Activated naive CD4-positive, alpha-beta T cell treated with anti-CD3 and anti-CD28 coated beads, Interleukin-2, amount 50 U/mL, for 72 hours (primary cell): ENCODE data around the gene SLAIN1. TPM values are rescaled to one million over a fixed set of nuclear protein-coding genes. Genes with fewer than 3 reads are reported as not detected.
"Not testable (repeated sequence)": the region's sequence is repeated elsewhere in the genome, so short reads cannot be mapped to it uniquely, and the experiment has no call there.

Experiments
- ATAC-seq, 2 donors: fragments of 150-1000 bp; cut with Tn5 transposase; 2 replicates each; pipeline ENCODE4 v1.10.0; 2021; ENCODE audit warnings: mild to moderate bottlenecking in 2 of 2, moderate library complexity in 2 of 2
- DNase-seq, 2 donors: peaks; one replicate each; pipeline ENCODE4 v3.0.0; 2021 to 2022; ENCODE audit warnings: low spot score in 2 of 2
- H3K27ac Mint-ChIP-seq, 2 donors: one replicate each; pipeline ENCODE4 v1.8.0; 2022; ENCODE audit warnings: mild to moderate bottlenecking in 2 of 2, mixed read lengths in 2 of 2
- H3K36me3 Mint-ChIP-seq, 2 donors: one replicate each; pipeline ENCODE4 v1.8.0; 2022; ENCODE audit warnings: mixed read lengths in 2 of 2
- H3K9me3 Mint-ChIP-seq, 2 donors: one replicate each; pipeline ENCODE4 v1.8.0; 2022; ENCODE audit warnings: mixed read lengths in 2 of 2
- total RNA-seq, 2 donors: library from RNA; stranded (reverse); gene quantifications; one replicate each; pipeline ENCODE4 v1.2.3, GENCODE V29; 2022

SLAIN1 gene
- 10 to 100 TPM; 12.1 to 41.2 TPM for total RNA-seq

GRCh38 chr13:77697217-77698103 is at the start of gene SLAIN1:
Gene SLAIN1 (plus strand): TSS chr13:77697687. CDS start chr13:77697914, 227 bp downstream.
- Mint-ChIP-seq H3K36me3 (peaks cover 7 to 12% of the 10 kb centered on the region in 2 donors), H3K27ac (peak within 1 kb of the TSS; percentile 59 to 88), H3K9me3 (no peaks in the 10 kb centered on the region)
- DNase-seq, result peak; percentile 76 to 79
- ATAC-seq, result peak; percentile 79 to 86

DNA sequence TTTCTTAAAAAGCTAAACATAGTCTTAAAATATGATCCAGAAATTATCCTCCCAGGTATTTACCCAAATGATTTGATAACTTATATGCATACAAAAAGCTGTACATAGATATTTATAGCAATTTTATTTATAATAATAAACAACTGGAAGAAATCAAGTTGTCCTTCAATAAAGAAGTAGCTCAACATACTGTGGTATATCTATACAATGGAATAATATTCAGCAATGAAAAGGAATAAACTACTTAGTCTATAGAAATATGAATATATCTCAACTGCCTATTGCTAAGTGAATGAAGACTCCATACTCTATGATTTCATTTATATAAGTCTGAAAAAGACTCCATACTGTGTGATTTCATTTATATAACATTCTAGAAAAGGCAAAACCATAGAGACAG is 47.1 kb upstream of the SLAIN1 start:
- ATAC-seq, result no peak
- H3K36me3 Mint-ChIP-seq, result peaks cover 0 to 8% of the 10 kb centered on the region in 2 donors
- H3K9me3 Mint-ChIP-seq, result peaks cover 7% of the 10 kb centered on the region in 2 donors
- no peak overlapping the region for H3K27ac Mint-ChIP-seq
- no peak for DNase-seq

- ATAC-seq (no peak), DNase-seq (no peak)
- Mint-ChIP-seq H3K27ac (no peak overlapping the region), H3K36me3 (peaks cover 0 to 8% of the 10 kb centered on the region in 2 donors), H3K9me3 (peaks cover 7% of the 10 kb centered on the region in 2 donors)
Measured at GRCh38 chr13:77653301-77653700, 44.2 kb upstream of the SLAIN1 start.

- not testable (repeated sequence) for DNase-seq, ATAC-seq, H3K27ac Mint-ChIP-seq, H3K36me3 Mint-ChIP-seq, H3K9me3 Mint-ChIP-seq
Measured at GRCh38 chr13:77660016-77660415, 37.5 kb upstream of the SLAIN1 start.

- Mint-ChIP-seq H3K9me3 (no peaks in the 10 kb centered on the region), H3K27ac (no peak overlapping the region), H3K36me3 (no peaks in the 10 kb centered on the region)
- DNase-seq (no peak), ATAC-seq (no peak)
Measured at GRCh38 chr13:77660841-77661250, 36.6 kb upstream of the SLAIN1 start.

- H3K36me3 Mint-ChIP-seq, ATAC-seq, H3K9me3 Mint-ChIP-seq, DNase-seq, H3K27ac Mint-ChIP-seq: not testable (repeated sequence)
Measured at GRCh38 chr13:77662301-77662700, 35.2 kb upstream of the SLAIN1 start.

GRCh38 chr13:77662831-77663230 is 34.7 kb upstream of the SLAIN1 start:
- H3K9me3 Mint-ChIP-seq, H3K27ac Mint-ChIP-seq, H3K36me3 Mint-ChIP-seq, DNase-seq, ATAC-seq: not testable (repeated sequence)

- H3K27ac Mint-ChIP-seq, result no peak overlapping the region
- H3K36me3 Mint-ChIP-seq, result peaks cover 0 to 5% of the 10 kb centered on the region in 2 donors
- ATAC-seq, result no peak
- DNase-seq, result no peak
- peaks cover 8 to 10% of the 10 kb centered on the region in 2 donors for H3K9me3 Mint-ChIP-seq
Measured at GRCh38 chr13:77674852-77675251, 22.6 kb upstream of the SLAIN1 start.

- Mint-ChIP-seq H3K9me3 (peaks cover 4 to 6% of the 10 kb centered on the region in 2 donors), H3K36me3 (no peaks in the 10 kb centered on the region), H3K27ac (peak overlapping the region in 1 of 2 donors; percentile 3)
- DNase-seq (no peak), ATAC-seq (no peak)
Measured at GRCh38 chr13:77678691-77679235, 18.7 kb upstream of the SLAIN1 start.

GRCh38 chr13:77687799-77688198 is 9.7 kb upstream of the SLAIN1 start:
- ATAC-seq, result no peak
- H3K36me3 Mint-ChIP-seq, result peaks cover 0 to 11% of the 10 kb centered on the region in 2 donors
- no peak for DNase-seq
- peaks cover 5 to 8% of the 10 kb centered on the region in 2 donors for H3K9me3 Mint-ChIP-seq
- H3K27ac Mint-ChIP-seq, result no peak overlapping the region

GRCh38 chr13:77691871-77692270 is 5.6 kb upstream of the SLAIN1 start:
- Mint-ChIP-seq H3K9me3 (peaks cover 0 to under 1% of the 10 kb centered on the region in 2 donors), H3K27ac (no peak overlapping the region)
- ATAC-seq, result no peak

DNA sequence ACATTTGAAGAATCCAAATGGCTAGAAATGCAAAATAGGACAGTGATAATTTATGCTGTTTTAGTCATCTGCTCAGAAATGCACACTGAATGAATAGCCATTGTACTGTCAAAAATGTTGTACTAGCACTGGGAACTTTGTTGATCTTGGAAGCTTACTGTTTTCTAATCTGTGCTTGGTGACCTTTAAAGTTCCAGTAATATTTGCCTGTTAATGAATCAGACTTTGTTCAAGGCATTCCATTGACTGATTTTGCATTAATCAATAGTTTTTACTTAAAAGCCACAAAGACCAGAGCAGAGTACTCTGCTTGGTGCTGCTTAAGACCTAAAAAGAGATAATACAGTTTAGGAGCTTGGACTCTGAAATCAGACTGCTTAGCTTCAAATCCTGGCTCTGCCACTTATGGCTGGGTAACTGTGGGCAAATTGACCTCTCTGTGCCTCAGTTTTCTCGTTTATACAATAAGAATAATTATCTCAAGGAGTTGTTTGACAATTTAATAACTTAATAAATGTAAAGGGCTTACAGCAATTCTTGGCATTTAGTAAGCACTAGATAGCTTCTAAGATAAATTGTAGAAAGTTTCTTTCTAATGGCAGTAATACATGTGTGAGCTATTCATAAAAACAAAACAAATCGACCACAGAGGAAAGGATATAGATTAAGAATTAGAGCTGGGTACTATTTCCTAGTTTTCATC is 4.6 kb upstream of the SLAIN1 start:
- no peaks in the 10 kb centered on the region for H3K36me3 Mint-ChIP-seq
- ATAC-seq, result no peak
- no peaks in the 10 kb centered on the region for H3K9me3 Mint-ChIP-seq
- no peak for DNase-seq
- no peak overlapping the region for H3K27ac Mint-ChIP-seq

More at GRCh38 chr13:77691871-77692270, 5.6 kb upstream of the SLAIN1 start:
- DNase-seq, result no peak
- H3K36me3 Mint-ChIP-seq, result no peaks in the 10 kb centered on the region

DNA sequence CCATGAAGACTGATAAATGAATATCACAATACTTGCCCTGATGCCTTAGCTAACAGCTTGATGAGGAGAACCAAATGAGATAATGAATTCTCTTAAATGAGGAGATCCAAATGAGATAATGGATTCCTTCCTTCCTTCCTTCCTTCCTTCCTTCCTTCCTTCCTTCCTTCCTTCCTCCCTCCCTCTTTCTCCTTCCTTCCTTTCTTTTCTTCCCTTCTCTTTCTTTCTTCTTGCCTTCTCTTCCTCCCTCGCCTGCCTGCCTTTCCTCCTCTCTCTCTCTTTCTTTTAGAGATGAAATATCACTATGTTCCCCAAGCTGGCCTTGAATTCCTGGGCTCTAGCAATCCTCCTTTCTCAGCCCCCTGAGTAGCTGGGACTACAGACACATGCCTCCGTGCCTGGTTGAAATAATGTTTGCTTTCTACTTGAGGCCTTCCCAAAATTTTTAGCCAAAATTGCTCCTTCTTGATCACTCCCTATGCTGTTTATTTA is 4.0 kb upstream of the SLAIN1 start:
- Mint-ChIP-seq H3K9me3 (no peaks in the 10 kb centered on the region), H3K36me3 (peaks cover under 1% of the 10 kb centered on the region in 2 donors), H3K27ac (no peak overlapping the region)
- ATAC-seq, result no peak
- no peak for DNase-seq

- ATAC-seq, result no peak
- H3K36me3 Mint-ChIP-seq, result peaks cover 6 to 7% of the 10 kb centered on the region in 2 donors
- no peak for DNase-seq
- no peak overlapping the region for H3K27ac Mint-ChIP-seq
- H3K9me3 Mint-ChIP-seq, result no peaks in the 10 kb centered on the region
Measured at GRCh38 chr13:77696006-77696878, 1.2 kb upstream of the SLAIN1 start.

GRCh38 chr13:77696879-77697216 is 639 bp upstream of the SLAIN1 start:
- Mint-ChIP-seq H3K9me3 (no peaks in the 10 kb centered on the region), H3K27ac (peak overlapping the region in 1 of 2 donors; percentile 59)
- no peak for DNase-seq

More at GRCh38 chr13:77696879-77697216, 639 bp upstream of the SLAIN1 start:
- peak in 1 of 2 donors; percentile 2 for ATAC-seq
- H3K36me3 Mint-ChIP-seq, result peaks cover 6 to 7% of the 10 kb centered on the region in 2 donors
